DMS153 (cell line): Measurements from ENCODE around the gene PSMD7.

Experiments used
- DNase-seq: peaks from one replicate; lab custom pipeline; 2025; lab: John Stamatoyannopoulos, UW

Gene PSMD7

GRCh38 chr16:74296432-74297144, at the start of gene PSMD7:
TSS of gene PSMD7 (plus strand) at chr16:74296814. CDS start at chr16:74296915, 101 bp downstream.
- DNase-seq: peak; percentile 84

GRCh38 chr16:74249254-74249653, 47.4 kb upstream of the PSMD7 start:
- no peak for DNase-seq

GRCh38 chr16:74249846-74250245, 46.8 kb upstream of the PSMD7 start:
- DNase-seq: no peak

GRCh38 chr16:74252329-74252728, 44.3 kb upstream of the PSMD7 start:
- no peak for DNase-seq

GRCh38 chr16:74253161-74253938, 43.3 kb upstream of the PSMD7 start:
- no peak for DNase-seq

- DNase-seq: no peak
Measured at GRCh38 chr16:74257061-74257460, 39.6 kb upstream of the PSMD7 start.

- DNase-seq: no peak
Measured at GRCh38 chr16:74261068-74261467, 35.5 kb upstream of the PSMD7 start.

- no peak for DNase-seq
Measured at GRCh38 chr16:74264811-74265210, 31.8 kb upstream of the PSMD7 start.

- no peak for DNase-seq
Measured at GRCh38 chr16:74268372-74268782, 28.2 kb upstream of the PSMD7 start.

GRCh38 chr16:74271872-74272271, 24.7 kb upstream of the PSMD7 start:
- no peak for DNase-seq

- DNase-seq: peak; percentile 25
Measured at GRCh38 chr16:74275031-74275636, 21.5 kb upstream of the PSMD7 start.

GRCh38 chr16:74275711-74276110, 20.9 kb upstream of the PSMD7 start:
- no peak for DNase-seq

GRCh38 chr16:74277974-74278373, 18.6 kb upstream of the PSMD7 start:
- no peak for DNase-seq

- DNase-seq: no peak
Measured at GRCh38 chr16:74279266-74279665, 17.3 kb upstream of the PSMD7 start.

GRCh38 chr16:74279805-74280204, 16.8 kb upstream of the PSMD7 start:
- no peak for DNase-seq

- DNase-seq: no peak
Measured at GRCh38 chr16:74280448-74280847, 16.2 kb upstream of the PSMD7 start.

- no peak for DNase-seq
Measured at GRCh38 chr16:74281300-74281699, 15.3 kb upstream of the PSMD7 start.

- no peak for DNase-seq
Measured at GRCh38 chr16:74283716-74284115, 12.9 kb upstream of the PSMD7 start.

- DNase-seq: no peak
Measured at GRCh38 chr16:74288065-74288464, 8.5 kb upstream of the PSMD7 start.

- no peak for DNase-seq
Measured at GRCh38 chr16:74290356-74290755, 6.3 kb upstream of the PSMD7 start.

- no peak for DNase-seq
Measured at GRCh38 chr16:74291176-74291575, 5.4 kb upstream of the PSMD7 start.

GRCh38 chr16:74291577-74292208, 4.9 kb upstream of the PSMD7 start:
- DNase-seq: no peak

GRCh38 chr16:74296104-74296431, 546 bp upstream of the PSMD7 start:
- DNase-seq: peak; percentile 44
